Astrocyte (in vitro differentiated cells and primary cell): ENCODE data around the gene FXR1.

Experiments used
- EZH2 ChIP-seq: IDR thresholded peaks from 2 replicates; pipeline ENCODE4 v1.6.1; 2012; ENCODE audit warnings: mild to moderate bottlenecking, low read length, inconsistent platforms; ENCODE audit not compliant: insufficient read depth
- TF ChIP-seq, protein P1 (sequence below): IDR thresholded peaks from 2 replicates; pipeline ENCODE4 v1.5.1; 2011; ENCODE audit warnings: low read depth, mild to moderate bottlenecking, inconsistent platforms, low read length, moderate library complexity; ENCODE audit not compliant: insufficient read depth

DNA sequence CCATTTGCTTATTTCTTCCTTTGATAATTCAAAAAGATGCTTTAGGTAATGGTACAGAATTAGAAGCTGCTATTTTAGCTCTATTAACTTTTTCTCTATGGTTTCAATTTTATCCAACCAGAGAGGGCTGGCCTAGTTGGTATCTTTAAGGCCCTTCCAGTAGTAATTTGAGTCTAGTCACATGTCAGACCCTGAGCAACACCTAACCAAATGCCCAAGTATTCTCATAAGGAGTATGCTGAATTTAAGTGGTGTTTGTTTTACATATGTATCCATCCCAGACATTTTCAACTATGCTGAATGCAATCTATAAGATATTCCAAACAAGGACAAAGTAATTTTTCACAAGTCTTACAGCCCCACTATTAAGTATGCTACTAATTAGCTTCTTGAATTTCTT is 67.5 kb downstream of the FXR1 start:
- TF ChIP-seq, protein P1, sequence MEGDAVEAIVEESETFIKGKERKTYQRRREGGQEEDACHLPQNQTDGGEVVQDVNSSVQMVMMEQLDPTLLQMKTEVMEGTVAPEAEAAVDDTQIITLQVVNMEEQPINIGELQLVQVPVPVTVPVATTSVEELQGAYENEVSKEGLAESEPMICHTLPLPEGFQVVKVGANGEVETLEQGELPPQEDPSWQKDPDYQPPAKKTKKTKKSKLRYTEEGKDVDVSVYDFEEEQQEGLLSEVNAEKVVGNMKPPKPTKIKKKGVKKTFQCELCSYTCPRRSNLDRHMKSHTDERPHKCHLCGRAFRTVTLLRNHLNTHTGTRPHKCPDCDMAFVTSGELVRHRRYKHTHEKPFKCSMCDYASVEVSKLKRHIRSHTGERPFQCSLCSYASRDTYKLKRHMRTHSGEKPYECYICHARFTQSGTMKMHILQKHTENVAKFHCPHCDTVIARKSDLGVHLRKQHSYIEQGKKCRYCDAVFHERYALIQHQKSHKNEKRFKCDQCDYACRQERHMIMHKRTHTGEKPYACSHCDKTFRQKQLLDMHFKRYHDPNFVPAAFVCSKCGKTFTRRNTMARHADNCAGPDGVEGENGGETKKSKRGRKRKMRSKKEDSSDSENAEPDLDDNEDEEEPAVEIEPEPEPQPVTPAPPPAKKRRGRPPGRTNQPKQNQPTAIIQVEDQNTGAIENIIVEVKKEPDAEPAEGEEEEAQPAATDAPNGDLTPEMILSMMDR: no peak
- no peak for TF ChIP-seq EZH2
